GM19099 (cell line): ENCODE measurements around the gene CPSF3.

Experiments used
- POLR2A ChIP-seq: IDR thresholded peaks from 3 replicates; pipeline ENCODE4 v1.6.1; 2011; ENCODE audit warnings: low read depth; ENCODE audit not compliant: insufficient read length; ENCODE audit errors: extremely low read depth

CPSF3 gene

DNA sequence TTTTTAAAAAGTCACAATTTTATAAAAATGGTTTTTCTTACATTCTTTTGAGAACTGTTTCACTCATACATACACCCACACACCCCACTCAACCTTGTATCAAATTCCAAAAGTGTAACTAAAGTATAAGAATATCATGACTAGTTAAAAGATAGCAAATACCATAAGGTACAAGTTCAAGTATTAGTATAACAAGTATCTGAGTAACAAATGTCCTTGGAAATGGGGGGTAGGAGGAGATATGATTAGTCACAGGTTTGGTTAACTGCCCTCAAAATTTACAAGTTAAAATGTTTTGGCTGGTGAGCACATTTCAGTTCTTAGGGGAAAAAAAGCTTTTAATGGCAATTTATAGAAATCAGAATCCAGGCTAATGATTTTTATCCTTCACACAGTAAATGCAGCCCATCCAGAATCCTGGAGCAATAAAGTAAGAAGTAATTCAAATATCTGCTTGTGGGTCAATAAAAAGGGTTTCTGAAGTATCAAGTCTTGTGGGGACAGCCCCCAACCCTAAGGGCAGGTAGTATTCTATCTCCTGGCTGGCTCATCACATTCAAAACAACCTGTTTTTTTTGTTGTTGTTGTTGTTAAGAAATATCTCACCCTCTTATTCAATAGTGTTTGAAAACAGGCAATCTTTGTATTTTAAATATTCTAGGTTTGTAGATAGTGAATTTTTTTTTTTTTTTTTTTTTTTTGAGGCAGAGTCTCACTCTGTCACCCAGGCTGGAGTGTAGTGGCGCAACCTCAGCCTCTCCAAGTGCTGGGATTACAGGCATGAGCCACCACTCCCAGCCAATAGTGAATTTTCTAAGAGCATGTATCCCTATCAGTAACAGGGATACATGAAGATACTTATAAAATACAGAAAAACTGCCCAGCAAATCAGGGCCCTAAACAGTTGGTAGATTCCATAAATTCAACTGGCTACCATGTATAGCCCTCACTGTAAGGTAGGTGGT, 65.4 kb downstream of the CPSF3 start:
- TF ChIP-seq POLR2A: no peak

GRCh38 chr2:9490789-9491188, 67.3 kb downstream of the CPSF3 start:
- TF ChIP-seq POLR2A: no peak

- TF ChIP-seq POLR2A: no peak
Measured at GRCh38 chr2:9492927-9493326, 69.5 kb downstream of the CPSF3 start.

DNA sequence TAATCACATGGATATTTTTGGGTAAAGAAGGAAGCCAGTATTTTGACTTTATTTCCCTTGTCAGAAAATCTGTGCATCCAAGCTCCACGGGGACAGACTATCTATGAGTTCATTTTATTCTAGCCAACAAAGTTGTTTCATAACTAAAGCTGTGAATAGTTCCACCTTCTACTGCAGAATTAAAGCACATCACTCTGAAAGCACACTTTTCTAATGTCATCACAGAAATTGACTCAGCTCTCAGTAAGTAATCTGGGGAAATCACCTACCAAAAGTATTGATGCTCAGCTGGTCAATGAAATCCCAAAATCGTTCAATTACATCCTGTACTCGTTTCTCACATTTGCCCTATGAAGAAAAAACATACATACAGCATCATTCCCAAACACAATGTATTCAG, 70.0 kb downstream of the CPSF3 start:
- no peak for TF ChIP-seq POLR2A

GRCh38 chr2:9494081-9494480, 70.6 kb downstream of the CPSF3 start:
- no peak for TF ChIP-seq POLR2A

- no peak for TF ChIP-seq POLR2A
Measured at GRCh38 chr2:9497017-9497416, 73.6 kb downstream of the CPSF3 start.

DNA sequence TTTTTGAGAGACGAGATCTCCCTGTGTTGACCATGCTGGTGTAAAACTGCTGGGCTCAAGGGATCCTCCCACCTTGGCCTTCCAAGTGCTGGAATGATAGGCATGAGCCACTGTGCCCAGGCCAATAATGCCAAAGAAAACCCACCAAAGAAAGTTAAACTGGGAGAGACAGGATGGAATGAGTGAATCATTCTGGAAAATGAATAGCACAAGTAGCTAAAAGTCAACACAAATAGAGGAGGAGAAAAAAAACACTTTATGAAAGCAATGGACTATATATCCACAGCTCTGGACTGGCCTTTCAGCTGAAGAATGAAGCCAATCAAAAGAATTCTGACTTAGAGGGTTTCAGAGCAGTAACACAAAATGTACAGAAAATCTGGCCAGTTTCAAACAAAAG, 74.8 kb downstream of the CPSF3 start:
- TF ChIP-seq POLR2A: no peak

DNA sequence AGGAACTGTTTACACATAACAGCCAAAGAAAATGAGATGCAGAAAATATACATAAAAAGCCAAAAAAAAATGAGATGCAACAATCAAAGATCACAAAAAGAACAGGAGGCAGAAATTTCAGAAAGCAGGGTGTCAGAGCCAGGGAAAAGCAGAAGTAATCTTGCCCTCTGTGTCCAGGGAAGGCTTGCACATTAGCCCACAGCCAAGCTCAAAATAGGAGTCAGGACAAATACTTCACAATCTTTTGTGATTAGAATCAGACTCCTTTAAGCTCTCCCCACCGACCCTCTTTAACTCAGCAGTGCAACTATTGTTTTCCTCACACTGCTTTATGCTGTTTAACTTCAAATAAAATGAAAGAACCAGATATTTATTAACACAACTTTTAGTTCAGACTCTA, 85.5 kb downstream of the CPSF3 start:
- TF ChIP-seq POLR2A: no peak

DNA sequence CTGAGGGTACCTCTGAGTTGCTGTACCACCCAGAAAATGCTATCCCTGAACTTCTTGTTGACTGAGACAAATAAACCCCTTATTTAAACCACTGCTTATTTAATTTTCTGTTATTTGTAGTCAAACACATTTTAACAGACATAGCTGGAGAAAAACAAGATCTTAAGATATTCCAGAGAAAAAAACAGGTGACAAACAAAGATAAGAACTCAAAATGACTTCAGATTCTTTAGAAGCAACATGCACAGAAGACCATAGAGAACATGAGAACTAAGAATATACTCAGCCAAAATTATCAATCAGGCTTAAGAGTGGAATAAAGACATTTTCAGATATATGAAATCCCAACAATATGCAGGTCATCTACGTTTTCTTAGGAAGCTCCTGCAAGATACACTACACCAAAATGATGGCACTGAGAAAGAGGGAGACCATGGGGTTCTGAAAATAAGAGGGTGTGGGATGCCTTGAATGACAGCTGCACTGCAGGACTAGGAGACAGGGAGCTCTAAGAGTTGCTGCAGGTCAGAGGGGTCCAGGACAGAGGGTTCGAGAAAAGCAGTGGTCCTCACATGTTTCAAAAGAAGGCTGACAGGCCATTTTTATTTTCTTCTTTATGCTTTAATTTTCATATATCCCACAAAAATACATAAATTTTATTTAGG, 93.8 kb downstream of the CPSF3 start:
- no peak for TF ChIP-seq POLR2A

DNA sequence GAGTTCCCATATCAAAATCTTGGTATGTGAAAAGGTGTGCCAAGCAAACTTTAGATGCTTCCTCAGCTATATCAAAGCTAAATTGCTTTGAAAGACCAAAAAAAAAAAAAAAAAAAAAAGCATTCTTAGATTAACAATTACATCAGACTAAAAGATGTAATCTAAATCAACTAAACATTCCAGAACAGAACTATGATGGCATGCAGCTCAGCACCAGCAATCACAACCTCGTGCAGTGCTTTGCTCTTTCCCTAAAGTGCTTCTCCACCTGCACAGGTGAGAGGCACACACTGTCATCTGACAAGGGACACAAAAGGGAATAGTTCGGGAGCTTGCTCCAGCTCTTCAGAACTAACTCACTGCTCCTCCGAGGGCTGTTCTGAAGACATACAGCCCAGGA, 94.7 kb downstream of the CPSF3 start:
- TF ChIP-seq POLR2A: no peak

DNA sequence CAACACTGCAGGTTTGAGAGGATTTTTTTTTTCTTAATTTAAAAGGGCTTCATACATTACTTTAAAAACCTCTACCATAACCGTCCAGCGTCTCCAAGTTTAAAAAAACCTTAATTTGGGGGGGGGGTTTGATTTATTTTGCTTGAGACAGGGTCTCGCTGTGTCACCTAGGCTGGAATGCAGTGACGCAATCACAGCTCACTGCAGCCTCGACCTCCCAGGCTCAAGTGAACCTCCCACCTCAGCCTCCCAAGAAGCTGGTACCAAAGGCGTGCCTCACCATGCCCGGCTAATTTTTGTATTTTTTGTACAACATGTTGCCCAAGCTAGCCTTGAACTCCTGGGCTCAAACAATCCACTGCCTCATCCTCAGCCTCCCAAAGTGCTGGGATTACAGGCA, 95.3 kb downstream of the CPSF3 start:
- TF ChIP-seq POLR2A: no peak

DNA sequence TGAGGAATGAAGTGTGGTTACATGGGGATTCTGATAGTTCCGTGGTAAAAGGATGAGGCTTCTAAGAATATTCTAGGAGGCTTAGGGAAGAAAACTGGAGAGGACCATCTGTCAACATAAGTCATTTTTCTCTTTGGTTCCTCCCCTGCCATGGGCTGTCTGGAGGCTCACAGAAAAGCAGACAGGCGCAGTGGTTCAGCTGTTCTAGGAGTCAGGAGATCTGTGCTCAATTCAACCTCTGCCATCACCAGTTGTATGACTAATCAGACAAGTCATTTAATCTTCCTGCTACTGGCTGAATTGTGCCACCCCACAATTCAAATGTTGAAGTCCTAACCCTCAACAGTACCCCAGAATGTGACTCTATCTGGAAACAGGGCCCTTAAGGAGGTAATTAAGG, 95.8 kb downstream of the CPSF3 start:
- TF ChIP-seq POLR2A: no peak
